Esophagus muscularis mucosa (tissue), 4 donors: ENCODE data around the gene RET.

Experiments used
- EP300 ChIP-seq: sonication (generic); formaldehyde crosslinking; IDR thresholded peaks from one replicate; pipeline ENCODE4 v1.6.1; 2017; ENCODE audit warnings: antibody characterized with exemption
- POLR2AphosphoS5 ChIP-seq, 2 donors: sonication (generic); formaldehyde crosslinking; IDR thresholded peaks; one replicate each; pipeline ENCODE4 v1.6.1; 2017; ENCODE audit warnings: antibody characterized with exemption in 2 of 2
- TF ChIP-seq, protein P1 (sequence below), 3 experiments: fragments of 200-600 bp in 2 of 3; fragments of 450-650 bp in 1 of 3; sonication (generic) in 2 of 3; IDR thresholded peaks; one replicate each; pipeline ENCODE4 v1.5.1; 2017 to 2019; ENCODE audit warnings: antibody characterized with exemption in 3 of 3, mild to moderate bottlenecking in 2 of 3, moderate library complexity in 1 of 3

DNA sequence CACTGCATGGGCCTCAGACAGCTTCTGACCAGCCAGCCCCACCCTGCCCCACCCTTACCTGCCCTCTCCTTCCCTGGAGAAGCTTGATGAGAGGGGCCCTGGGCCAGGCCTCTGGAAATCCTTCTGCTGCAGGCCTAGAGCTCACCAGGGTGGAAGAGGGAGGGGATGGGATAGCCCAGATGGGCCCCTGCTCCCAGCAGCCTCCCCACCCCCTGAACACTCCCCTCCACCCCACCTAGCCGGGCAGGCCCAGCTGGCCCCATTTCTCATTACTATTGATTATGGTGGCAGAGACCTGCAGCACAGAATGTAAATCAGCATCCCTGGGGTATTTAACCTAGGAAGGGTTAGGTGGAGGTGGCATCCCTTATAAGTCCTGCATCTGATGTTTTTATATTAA, 11.6 kb upstream of the RET start:
- TF ChIP-seq, protein P1, sequence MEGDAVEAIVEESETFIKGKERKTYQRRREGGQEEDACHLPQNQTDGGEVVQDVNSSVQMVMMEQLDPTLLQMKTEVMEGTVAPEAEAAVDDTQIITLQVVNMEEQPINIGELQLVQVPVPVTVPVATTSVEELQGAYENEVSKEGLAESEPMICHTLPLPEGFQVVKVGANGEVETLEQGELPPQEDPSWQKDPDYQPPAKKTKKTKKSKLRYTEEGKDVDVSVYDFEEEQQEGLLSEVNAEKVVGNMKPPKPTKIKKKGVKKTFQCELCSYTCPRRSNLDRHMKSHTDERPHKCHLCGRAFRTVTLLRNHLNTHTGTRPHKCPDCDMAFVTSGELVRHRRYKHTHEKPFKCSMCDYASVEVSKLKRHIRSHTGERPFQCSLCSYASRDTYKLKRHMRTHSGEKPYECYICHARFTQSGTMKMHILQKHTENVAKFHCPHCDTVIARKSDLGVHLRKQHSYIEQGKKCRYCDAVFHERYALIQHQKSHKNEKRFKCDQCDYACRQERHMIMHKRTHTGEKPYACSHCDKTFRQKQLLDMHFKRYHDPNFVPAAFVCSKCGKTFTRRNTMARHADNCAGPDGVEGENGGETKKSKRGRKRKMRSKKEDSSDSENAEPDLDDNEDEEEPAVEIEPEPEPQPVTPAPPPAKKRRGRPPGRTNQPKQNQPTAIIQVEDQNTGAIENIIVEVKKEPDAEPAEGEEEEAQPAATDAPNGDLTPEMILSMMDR (IDR thresholded peaks at IDR 0.05): no peak
- TF ChIP-seq POLR2AphosphoS5 (IDR thresholded peaks at IDR 0.05): no peak
- TF ChIP-seq EP300: no peak
